A673 (cell line): ENCODE measurements around the gene GLA. TPM values are rescaled to one million over a fixed set of nuclear protein-coding genes. Genes with fewer than 3 reads are reported as not detected.

ENCODE experiments used
- BruUV-seq: library from RNA; stranded (reverse); fragments of 400-500 nt; replicated peaks from 2 replicates; lab custom pipeline; 2021; lab: Mats Ljungman, UMichigan
- CTCF ChIA-PET: fragments of 300-600 bp; sonication (Branson Sonifier 250); formaldehyde crosslinking; loops from one replicate; lab custom pipeline; 2022; ENCODE audit warnings: antibody characterized with exemption; lab: Charles Lee
- POLR2A ChIA-PET: fragments of 300-600 bp; sonication (Branson Sonifier 250); formaldehyde crosslinking; loops from one replicate; lab custom pipeline; 2022; ENCODE audit warnings: antibody characterized with exemption; ENCODE audit not compliant: low non-redundant PET; lab: Charles Lee
- DNase-seq: peaks from one replicate; pipeline ENCODE4 v3.0.0-alpha.2; 2015; ENCODE audit warnings: low spot score
- H3K27ac ChIP-seq: fragments of 200-600 bp; sonication (generic); 2 replicates; pipeline ENCODE4 v1.5.1; 2016; ENCODE audit warnings: mixed run types, low read depth, mild to moderate bottlenecking, mixed read lengths, antibody characterized with exemption, low read length; ENCODE audit not compliant: poor library complexity, severe bottlenecking
- H3K27me3 ChIP-seq: fragments of 200-600 bp; sonication (generic); replicated peaks from 2 replicates; pipeline ENCODE4 v1.6.1; 2017; ENCODE audit warnings: mixed run types, low read depth, mild to moderate bottlenecking, mixed read lengths, antibody characterized with exemption, low read length; ENCODE audit not compliant: insufficient read depth, poor library complexity
- H3K36me3 ChIP-seq: fragments of 200-600 bp; sonication (generic); 2 replicates; pipeline ENCODE4 v1.6.1; 2016; ENCODE audit warnings: mixed run types, mild to moderate bottlenecking, mixed read lengths, antibody characterized with exemption, low read length; ENCODE audit not compliant: insufficient read depth, poor library complexity, severe bottlenecking
- H3K4me1 ChIP-seq: fragments of 200-600 bp; sonication (generic); 2 replicates; pipeline ENCODE4 v1.6.1; 2017; ENCODE audit warnings: mixed run types, mild to moderate bottlenecking, mixed read lengths, antibody characterized with exemption, low read length; ENCODE audit not compliant: insufficient read depth, poor library complexity, severe bottlenecking
- H3K4me3 ChIP-seq: fragments of 200-600 bp; sonication (generic); 2 replicates; pipeline ENCODE4 v1.5.1; 2016; ENCODE audit warnings: low read depth, mixed run types, mild to moderate bottlenecking, mixed read lengths, low read length; ENCODE audit not compliant: poor library complexity, severe bottlenecking
- H3K9me3 ChIP-seq: fragments of 200-600 bp; sonication (generic); 2 replicates; pipeline ENCODE4 v1.6.1; 2016; ENCODE audit warnings: mixed run types, low read depth, mild to moderate bottlenecking, mixed read lengths, antibody characterized with exemption, low read length; ENCODE audit not compliant: poor library complexity, severe bottlenecking
- CTCF ChIP-seq: fragments of 300-800, 200-600 bp; sonication (generic); conservative IDR thresholded peaks from 2 replicates; pipeline ENCODE4 v1.5.1; 2017; ENCODE audit warnings: low read depth, mild to moderate bottlenecking, antibody characterized with exemption, low read length, moderate library complexity, mixed read lengths
- EZH2 ChIP-seq: fragments of 200-600 bp; sonication (generic); IDR thresholded peaks from 2 replicates; pipeline ENCODE4 v1.6.1; 2017; ENCODE audit warnings: borderline replicate concordance, low read depth, mild to moderate bottlenecking, mixed read lengths, antibody characterized with exemption, low read length; ENCODE audit not compliant: poor library complexity, severe bottlenecking
- intact Hi-C: fragments of 100-400 bp; cut with micrococcal nuclease; formaldehyde crosslinking; loops from one replicate; pipeline ENCODE4 v1.10.0; 2022; ENCODE audit not compliant: unreplicated experiment
- total RNA-seq: library from RNA; stranded (reverse); gene quantifications from 2 replicates; pipeline ENCODE4 v1.2.3, GENCODE V29; 2021

GLA gene
- total RNA-seq, 1 experiment from 2014 or later: 61.8 TPM

GRCh38 chrX:101349193-101349562 is 58.5 kb downstream of the GLA start:
- Histone ChIP-seq H3K4me1 (no peaks in the 10 kb centered on the region), H3K4me3 (peak overlapping the region; percentile 75), H3K27ac (peak overlapping the region; percentile 87), H3K27me3 (no peaks in the 10 kb centered on the region), H3K36me3 (no peaks in the 10 kb centered on the region), H3K9me3 (no peaks in the 10 kb centered on the region)
- ChIA-PET POLR2A (no interaction called here), CTCF (no interaction called here)
- BruUV-seq: TSS peak; percentile 95
- no peak for DNase-seq
- TF ChIP-seq CTCF: no peak
- TF ChIP-seq EZH2: no peak
- intact Hi-C loops: no loop called here

DNA sequence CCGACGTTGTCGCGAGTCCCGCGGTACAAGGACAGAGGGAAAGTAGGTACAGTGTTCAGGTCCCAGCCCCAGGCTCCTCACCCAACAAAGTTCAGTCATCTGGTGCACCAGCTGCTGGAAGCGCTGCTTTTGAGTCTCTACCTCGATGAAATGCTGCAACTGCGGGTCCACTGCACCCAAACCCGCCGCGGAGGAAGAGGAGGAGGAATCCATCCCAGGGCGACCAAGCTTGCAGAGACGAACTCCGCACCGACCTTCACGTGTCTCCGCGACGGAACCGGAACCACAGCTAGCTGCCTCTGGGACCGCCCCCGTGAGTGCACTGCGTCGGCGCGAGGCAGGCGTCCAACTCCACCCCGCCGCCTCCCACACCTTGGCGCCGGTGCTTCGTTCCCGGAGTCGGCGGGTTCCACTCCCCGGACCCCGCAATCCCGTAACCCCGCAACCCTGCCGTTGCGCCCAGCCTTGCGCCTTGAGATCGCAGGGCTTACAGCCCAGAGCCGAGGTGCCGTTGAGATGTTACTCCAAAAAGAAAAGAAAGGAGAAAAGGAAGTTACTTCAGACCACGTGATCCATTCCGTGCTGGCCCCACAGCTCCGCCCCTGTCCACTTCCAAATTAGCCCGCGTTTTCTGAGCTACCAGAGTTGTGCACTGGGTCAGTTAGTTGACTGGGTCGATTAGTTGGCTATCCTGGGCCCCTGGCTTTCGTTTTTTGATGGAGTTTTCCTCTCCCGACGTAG is 59.1 kb downstream of the GLA start, which contains the start of gene TIMM8A:
Gene TIMM8A, minus strand, starts transcription at position 291 of the 741 bp plus-strand sequence. Its CDS starts 78 bp downstream, at position 213.
- H3K9me3 ChIP-seq: no peaks in the 10 kb centered on the region
- no peak for TF ChIP-seq CTCF
- TF ChIP-seq EZH2: no peak
- ChIA-PET CTCF (no interaction called here), POLR2A (interaction anchor here (0.6 kb wide), 1 partner anchor 11 kb away, joined by 4 read pairs; no protein-coding TSS in a partner anchor)
- H3K4me1 ChIP-seq: no peaks in the 10 kb centered on the region
- no peaks in the 10 kb centered on the region for H3K36me3 ChIP-seq
- intact Hi-C loops: no loop called here
- no TSS peak for BruUV-seq
- H3K4me3 ChIP-seq: peak within 1 kb of the TSS; percentile 75
- peak within 1 kb of the TSS; percentile 87 for H3K27ac ChIP-seq
- no peaks in the 10 kb centered on the region for H3K27me3 ChIP-seq
- DNase-seq: peak; percentile 77

DNA sequence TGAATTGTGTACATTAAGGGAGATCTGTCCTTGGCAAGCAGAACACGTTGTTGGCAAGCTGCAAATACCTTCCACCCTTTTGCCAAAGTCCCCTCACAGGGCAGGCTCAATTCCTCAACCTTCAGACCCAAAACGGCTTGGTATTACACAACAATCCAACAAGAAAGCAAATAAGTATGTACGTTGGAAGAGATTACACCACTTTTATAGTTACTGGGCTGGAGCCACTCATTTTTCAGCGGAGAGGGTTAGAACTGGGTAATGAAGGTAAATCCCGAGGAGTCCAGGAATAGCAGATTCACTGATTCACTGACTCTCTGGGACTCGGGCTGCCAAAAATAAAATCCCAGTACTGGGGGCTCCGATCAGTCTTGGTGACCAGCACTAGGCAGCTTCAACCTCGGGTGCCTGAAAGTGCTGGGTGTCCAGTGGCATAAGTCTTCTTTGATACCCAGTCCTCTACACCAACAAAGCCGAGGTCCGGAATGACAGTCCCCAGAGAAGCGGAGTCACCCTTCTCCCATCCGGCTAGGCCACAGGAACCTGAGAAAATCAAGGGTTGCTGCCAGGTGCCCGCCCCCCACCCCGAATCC is 59.8 kb downstream of the GLA start:
- POLR2A ChIA-PET: interaction anchor here (0.6 kb wide), 1 partner anchor 10 kb away, joined by 4 read pairs; no protein-coding TSS in a partner anchor
- Histone ChIP-seq H3K27me3 (no peaks in the 10 kb centered on the region), H3K27ac (peak overlapping the region; percentile 87), H3K9me3 (no peaks in the 10 kb centered on the region), H3K4me1 (no peaks in the 10 kb centered on the region), H3K36me3 (no peaks in the 10 kb centered on the region), H3K4me3 (peak overlapping the region; percentile 75)
- TF ChIP-seq EZH2: no peak
- TF ChIP-seq CTCF: no peak
- CTCF ChIA-PET: no interaction called here
- intact Hi-C loops: no loop called here
- no peak for DNase-seq
- no TSS peak for BruUV-seq

Other genes with a start within 250 kb of the GLA start
- gene DRP2, start 188.1 kb downstream of the GLA start, total RNA-seq: 0.45 and 0.68 TPM in 2 replicates
- gene TAF7L, start 116.6 kb downstream of the GLA start, total RNA-seq: 0.70 and 0.88 TPM in 2 replicates
- 33.8 and 44.5 TPM in 2 replicates for gene TIMM8A, start 59.2 kb downstream of the GLA start, total RNA-seq
- gene BTK, start 21.7 kb downstream of the GLA start, total RNA-seq: not detected in 2 replicates
- gene RPL36A, start 16.9 kb downstream of the GLA start, total RNA-seq: 267 and 316 TPM in 2 replicates
- gene HNRNPH2, start 297 bp upstream of the GLA start, total RNA-seq: 46.0 and 48.8 TPM in 2 replicates
- gene ARMCX4, start 77.5 kb upstream of the GLA start, total RNA-seq: 12.0 and 13.3 TPM in 2 replicates
- 6.1 and 6.2 TPM in 2 replicates for gene ARMCX1, start 142.6 kb upstream of the GLA start, total RNA-seq
- gene ARMCX6, start 210.1 kb upstream of the GLA start, total RNA-seq: 39.9 and 44.7 TPM in 2 replicates
- 31.7 and 37.8 TPM in 2 replicates for gene ARMCX3, start 215.2 kb upstream of the GLA start, total RNA-seq